Measurements from ENCODE around the gene CCNB1.
"Not testable (repeated sequence)": the region's sequence is repeated elsewhere in the genome, so short reads cannot be mapped to it uniquely, and the experiment has no call there.

Gene CCNB1

DNA sequence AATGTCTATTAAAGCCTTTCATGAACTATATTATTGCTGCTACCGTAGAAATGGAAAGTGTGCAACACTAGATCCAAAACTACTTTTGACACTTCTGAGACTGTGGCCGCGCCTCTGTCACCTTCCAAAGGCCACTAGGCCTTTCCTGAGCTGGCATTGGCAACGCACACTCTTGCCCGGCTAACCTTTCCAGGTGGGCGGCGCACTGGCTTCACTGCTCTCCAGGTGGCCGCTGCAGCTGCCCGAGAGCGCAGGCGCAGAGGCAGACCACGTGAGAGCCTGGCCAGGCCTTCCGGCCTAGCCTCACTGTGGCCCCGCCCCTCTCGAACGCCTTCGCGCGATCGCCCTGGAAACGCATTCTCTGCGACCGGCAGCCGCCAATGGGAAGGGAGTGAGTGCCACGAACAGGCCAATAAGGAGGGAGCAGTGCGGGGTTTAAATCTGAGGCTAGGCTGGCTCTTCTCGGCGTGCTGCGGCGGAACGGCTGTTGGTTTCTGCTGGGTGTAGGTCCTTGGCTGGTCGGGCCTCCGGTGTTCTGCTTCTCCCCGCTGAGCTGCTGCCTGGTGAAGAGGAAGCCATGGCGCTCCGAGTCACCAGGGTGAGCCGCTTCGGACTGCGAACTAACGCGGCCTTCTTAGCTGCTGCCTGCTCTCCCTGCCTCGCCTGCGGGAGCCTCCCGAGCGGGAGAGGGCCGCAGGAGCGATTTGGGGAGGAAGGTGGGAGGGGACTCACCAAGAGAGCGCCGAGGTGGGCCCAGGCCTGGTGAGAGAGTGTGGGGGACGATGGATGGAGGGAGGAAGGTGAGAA, at the start of gene CCNB1:
Gene CCNB1 (plus strand): TSS at position 465 of the 807 bp plus-strand sequence. CDS start 113 bp downstream, at position 578.
- DNase-seq (ENCODE audit: low spot score): peak; percentile 97

DNA sequence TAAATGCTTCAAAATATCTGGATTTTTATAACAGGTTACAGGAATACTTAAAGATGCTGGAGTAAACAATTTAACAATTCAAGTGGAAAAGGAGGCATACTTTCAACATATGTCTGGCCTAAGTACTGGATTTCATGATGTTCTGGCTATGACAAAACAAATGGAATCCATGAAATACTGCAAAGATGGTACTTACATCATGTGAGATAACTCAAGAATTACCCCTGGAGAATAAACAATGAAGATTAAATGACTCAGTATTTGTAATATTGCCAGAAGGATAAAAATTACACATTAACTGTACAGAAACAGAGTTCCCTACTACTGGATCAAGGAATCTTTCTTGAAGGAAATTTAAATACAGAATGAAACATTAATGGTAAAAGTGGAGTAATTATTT, 37.5 kb upstream of the CCNB1 start:
- DNase-seq (ENCODE audit: low spot score): no peak

DNA sequence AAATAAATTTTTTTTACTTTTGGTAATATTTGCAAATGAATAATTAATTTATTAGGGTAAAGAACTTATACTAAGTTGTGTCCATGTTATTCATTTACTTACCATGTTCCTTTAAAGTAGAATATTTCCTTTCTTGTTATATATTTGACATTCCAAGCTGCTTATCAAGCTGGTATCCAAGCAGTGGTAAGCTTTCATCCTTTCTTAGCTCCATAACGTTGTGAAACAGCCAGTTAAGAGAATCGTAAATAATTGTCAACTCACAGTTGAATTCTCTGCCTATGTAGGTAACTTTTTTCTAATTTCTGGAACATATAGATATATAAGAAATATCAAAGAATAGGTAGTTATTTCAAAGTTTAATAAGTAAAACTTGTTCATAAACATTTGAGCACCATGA, 36.7 kb upstream of the CCNB1 start:
- no peak for DNase-seq (ENCODE audit: low spot score)

- no peak for DNase-seq (ENCODE audit: low spot score)
Observed at GRCh38 chr5:69131304-69131703, 35.6 kb upstream of the CCNB1 start.

DNA sequence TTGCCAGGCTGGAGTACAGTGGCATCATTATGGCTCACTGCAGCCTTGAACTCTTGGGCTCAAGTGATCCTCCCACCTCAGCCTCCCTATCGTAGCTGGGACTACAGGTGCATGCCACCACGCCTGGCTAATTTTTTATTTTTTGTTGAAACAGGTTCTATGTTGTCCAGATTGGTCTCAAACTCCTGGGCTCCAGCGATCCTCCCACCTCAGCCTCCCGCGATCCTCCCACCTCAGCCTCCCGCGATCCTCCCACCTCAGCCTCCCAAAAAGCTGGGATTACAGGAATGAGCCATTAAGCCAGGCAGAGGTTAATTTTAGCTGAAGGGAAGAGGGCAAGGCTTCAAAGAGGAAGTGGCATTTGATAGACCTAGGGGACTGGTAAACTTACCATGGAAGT, 32.8 kb upstream of the CCNB1 start:
- DNase-seq (ENCODE audit: low spot score): no peak

DNA sequence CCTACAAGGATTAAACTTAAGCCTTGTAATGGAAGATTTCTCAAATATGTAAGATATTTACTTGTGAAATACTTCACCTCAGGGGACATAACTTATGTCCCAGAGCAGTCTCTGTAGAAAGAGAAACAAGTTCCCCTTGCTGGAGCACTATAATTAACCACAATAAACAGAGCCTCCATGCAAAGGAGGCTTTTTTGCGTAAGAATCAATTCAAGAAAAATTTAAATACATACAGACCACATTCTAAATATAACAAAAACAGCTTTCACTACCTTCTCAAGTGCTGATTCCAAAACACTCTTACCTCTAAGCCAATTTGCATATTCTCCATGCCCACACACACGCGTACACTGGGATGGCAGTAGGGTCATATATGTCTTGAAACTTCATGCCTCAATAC, 30.7 kb upstream of the CCNB1 start:
- DNase-seq (ENCODE audit: low spot score): no peak

GRCh38 chr5:69137208-69137607, 29.7 kb upstream of the CCNB1 start:
- not testable (repeated sequence) for DNase-seq (ENCODE audit: low spot score)

GRCh38 chr5:69137807-69138206, 29.1 kb upstream of the CCNB1 start:
- DNase-seq (ENCODE audit: low spot score): no peak

DNA sequence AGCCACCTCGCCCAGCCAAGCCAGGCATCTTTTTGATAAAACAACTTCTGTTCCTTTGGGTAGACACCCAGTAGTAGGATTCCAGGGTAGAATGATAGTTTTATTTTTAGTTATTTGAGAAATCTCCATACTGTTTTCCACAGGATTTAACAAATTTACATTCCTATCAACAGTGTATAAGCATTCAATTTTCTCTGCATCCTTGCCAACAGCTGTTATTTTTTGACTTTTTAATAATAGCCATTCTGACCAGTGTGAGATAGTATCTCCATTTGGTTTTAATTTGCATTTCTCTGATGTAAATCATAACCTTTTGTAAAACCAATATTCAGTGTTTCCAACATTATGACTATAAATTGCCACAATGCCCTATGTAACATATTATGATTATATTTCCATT, 28.2 kb upstream of the CCNB1 start:
- DNase-seq (ENCODE audit: low spot score): no peak

GRCh38 chr5:69140239-69140638, 26.7 kb upstream of the CCNB1 start:
- not testable (repeated sequence) for DNase-seq (ENCODE audit: low spot score)

DNA sequence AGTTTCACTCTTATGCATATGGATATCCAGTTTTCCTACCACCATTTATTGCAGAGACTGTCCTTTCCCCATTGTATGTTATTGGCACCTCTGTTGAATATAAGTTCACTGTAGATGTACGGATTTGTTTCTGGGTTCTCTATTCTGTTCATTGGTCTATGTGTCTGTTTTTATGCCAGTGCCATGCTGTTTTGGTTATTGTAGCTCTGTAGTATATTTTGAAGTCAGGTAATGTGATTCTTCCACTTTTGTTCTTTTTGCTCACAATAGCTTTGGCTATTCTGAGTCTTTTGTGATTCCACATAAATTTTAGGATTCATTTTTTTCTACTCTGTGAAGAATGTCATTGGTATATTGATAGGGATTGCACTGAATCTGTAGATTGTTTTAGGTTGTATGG, 26.1 kb upstream of the CCNB1 start:
- no peak for DNase-seq (ENCODE audit: low spot score)

DNA sequence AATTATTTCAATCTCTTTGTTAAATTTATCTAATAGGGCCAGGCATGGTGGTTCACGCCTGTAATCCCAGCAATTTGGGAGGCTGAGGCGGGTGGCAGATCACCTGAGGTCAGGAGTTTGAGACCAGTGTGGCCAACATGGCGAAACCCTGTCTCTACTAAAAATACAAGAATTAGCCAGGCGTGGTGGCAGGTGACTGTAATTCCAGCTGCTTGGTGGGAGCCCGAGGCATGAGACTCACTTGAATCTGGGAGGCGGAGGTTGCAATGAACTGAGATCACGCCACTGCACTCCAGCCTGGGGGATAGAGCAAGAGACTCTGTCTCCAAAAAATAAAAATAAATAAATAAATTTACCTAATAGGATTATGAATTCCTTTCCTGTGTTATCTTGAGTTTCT, 18.4 kb upstream of the CCNB1 start:
- not testable (repeated sequence) for DNase-seq (ENCODE audit: low spot score)

GRCh38 chr5:69148981-69149675, 17.8 kb upstream of the CCNB1 start:
- no peak for DNase-seq (ENCODE audit: low spot score)

GRCh38 chr5:69149676-69150010, 17.3 kb upstream of the CCNB1 start:
- no peak for DNase-seq (ENCODE audit: low spot score)

DNA sequence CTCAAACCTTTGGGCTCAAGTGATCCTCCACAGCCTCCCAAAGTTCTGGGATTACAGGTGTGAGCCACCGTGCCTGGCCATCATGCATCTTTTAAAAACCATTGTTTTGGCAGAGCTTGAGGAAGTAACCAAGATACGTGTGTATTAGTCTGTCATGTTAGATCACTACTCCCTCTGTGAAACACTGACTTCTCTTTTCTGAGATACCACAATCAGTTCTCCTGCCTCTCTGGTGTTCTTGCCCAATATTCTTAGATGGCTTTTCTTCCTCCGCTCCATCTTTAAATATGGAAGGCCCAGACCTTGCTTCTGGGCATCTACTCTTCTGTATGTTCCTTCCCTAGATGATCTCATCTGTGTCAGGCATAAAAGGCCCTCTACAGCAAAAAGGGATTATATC, 14.2 kb upstream of the CCNB1 start:
- no peak for DNase-seq (ENCODE audit: low spot score)

- no peak for DNase-seq (ENCODE audit: low spot score)
Observed at GRCh38 chr5:69156456-69156855, 10.5 kb upstream of the CCNB1 start.

DNA sequence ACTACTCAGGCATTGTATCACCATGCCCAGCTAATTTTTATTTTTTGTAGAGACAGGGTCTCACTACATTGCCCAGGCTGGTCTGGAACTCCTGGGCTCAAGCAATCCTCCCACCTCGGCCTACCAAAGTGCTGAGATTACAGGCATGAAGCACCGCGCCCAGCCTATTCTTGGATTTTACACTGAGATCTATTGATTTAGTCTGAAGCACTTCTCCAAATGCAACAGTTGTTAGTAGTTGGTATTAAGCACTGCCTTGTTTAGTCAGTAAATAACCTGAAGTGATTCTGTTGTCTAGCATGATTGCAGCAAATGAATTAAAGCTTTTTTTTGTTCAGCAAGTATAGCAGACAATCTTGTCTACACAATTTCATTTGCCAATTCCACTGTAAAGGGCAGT, 8.9 kb upstream of the CCNB1 start:
- no peak for DNase-seq (ENCODE audit: low spot score)

DNA sequence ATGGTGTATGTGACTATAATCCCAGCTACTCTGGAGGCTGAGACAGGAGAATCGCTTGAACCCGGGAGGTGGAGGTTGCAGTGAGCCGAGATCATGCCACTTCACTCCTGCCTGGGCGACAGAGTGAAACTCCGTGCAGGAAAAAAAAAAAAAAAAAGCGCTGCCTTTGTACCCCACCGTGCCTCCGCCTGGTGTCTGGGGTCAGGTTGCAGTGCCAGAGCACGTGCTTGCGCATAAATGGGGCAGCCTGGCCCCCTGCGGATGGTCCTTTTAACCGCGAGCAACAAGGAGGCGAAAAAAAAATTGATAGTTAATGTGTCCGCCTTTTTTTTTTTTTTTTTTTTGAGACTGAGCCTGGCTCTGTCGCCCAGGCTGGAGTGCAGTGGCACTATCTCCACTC, 6.3 kb upstream of the CCNB1 start:
- no peak for DNase-seq (ENCODE audit: low spot score)

DNA sequence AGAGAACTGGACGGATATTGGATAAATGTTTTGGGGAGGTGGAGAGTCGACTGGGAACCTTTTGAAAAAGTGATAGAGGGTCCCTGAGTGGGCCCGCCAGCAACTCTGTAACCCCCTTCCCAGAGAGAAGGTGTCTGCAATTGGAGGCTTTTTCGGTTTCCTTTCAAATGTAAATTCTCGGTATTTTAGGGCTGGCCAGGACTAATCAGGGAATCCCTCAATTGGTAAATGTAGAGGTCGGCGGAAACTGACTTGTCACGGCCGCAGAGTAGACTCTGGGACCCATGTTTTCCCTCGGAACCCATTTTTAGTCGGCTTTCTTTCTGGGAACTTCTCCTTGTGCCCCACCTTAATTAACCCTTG, 524 bp downstream of the CCNB1 start:
- no peak for DNase-seq (ENCODE audit: low spot score)

DNA sequence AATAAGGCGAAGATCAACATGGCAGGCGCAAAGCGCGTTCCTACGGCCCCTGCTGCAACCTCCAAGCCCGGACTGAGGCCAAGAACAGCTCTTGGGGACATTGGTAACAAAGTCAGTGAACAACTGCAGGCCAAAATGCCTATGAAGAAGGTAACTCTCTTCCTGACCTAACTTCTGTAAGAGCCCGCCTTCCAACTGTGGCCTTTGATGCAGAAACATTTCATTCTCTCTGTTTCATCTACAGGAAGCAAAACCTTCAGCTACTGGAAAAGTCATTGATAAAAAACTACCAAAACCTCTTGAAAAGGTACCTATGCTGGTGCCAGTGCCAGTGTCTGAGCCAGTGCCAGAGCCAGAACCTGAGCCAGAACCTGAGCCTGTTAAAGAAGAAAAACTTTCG, 979 bp downstream of the CCNB1 start:
- no peak for DNase-seq (ENCODE audit: low spot score)

DNA sequence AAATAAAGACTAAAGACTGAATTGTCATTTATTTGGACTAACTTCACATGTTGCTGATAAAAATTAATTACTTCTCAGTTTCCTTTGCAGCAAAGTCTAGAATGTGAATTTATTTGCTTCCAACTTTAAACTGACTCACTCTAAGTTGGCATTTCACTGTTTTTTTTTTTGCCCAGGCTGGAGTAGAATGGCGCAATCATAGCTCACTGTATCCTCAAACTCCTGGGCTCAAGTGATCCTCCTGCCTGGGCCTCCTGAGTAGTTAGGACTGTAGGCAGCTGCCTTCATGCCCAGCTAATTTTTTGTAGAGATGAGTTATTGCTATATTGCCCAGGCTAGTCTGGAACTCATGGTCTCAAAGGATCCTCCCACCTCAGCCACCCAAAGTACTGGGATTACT, 3.5 kb downstream of the CCNB1 start:
- no peak for DNase-seq (ENCODE audit: low spot score)

- DNase-seq (ENCODE audit: low spot score): no peak
Observed at GRCh38 chr5:69170969-69171368, 4.0 kb downstream of the CCNB1 start.

DNA sequence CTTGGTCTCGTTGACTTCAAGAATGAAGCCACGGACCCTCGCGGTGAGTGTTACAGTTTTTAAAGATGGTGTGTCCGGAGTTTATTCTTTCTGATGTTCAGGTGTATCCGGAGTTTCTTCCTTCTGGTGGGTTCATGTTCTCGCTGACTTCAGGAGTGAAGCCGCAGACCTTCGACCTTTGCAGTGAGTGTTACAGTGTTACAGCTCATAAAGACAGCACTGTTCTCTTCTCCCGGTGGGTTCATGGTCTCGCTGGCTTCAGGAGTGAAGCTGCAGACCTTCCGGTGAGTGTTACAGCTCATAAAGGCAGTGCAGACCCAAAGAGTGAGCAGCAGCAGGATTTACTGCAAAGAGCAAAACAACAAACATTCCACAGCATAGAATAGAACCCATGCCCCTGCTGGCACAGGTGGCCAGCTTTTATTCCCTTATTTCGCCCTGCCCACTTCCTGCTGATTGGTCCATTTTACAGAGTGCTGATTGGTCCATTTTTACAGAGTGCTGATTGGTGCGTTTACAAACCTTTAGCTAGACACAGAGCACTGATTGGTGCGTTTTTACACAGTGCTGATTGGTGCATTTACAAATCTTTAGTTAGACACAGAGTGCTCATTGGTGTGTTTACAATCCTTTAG, 14.8 kb downstream of the CCNB1 start:
- not testable (repeated sequence) for DNase-seq (ENCODE audit: low spot score)

Data from SW480 (cell line).